Gastrocnemius medialis (tissue), 4 donors: Measurements from ENCODE around the gene ARHGAP22. TPM values are rescaled to one million over a fixed set of nuclear protein-coding genes. Genes with fewer than 3 reads are reported as not detected.
A peak's percentile ranks its signal among the peaks of the same experiment; 100 is the strongest.

Experiments used
- ATAC-seq, 2 donors: fragments of 150-250 bp; one replicate each; pipeline ENCODE4 v1.9.1; 2016
- DNase-seq, 2 donors: peaks; one replicate each; pipeline ENCODE4 v3.0.0-alpha.2; 2019
- H3K27ac ChIP-seq, 4 donors: fragments of 200-600 bp; sonication (generic); 1 replicate in 1 of 4; 2 replicates in 3 of 4; pipeline ENCODE4 v1.5.1; 2016 to 2018; ENCODE audit warnings: mild to moderate bottlenecking in 2 of 4, moderate library complexity in 1 of 4
- H3K27me3 ChIP-seq, 3 donors: fragments of 200-600 bp; sonication (generic) in 2 of 3; 1 replicate in 1 of 3; 2 replicates in 2 of 3; pipeline versions ENCODE4 v1.5.1 to v1.6.0; 2016 to 2019; ENCODE audit warnings: mild to moderate bottlenecking in 1 of 3, moderate library complexity in 1 of 3
- H3K36me3 ChIP-seq, 2 donors: fragments of 200-600 bp; sonication (generic) in 1 of 2; one replicate each; pipeline ENCODE4 v1.5.1; 2017 to 2018
- H3K4me1 ChIP-seq, 2 donors: fragments of 200-600 bp; sonication (generic) in 1 of 2; one replicate each; pipeline ENCODE4 v1.5.1; 2016 to 2017; ENCODE audit warnings: mild to moderate bottlenecking in 2 of 2
- H3K4me3 ChIP-seq, 4 donors: fragments of 200-600 bp; sonication (generic) in 3 of 4; 1 replicate in 1 of 4; 2 replicates in 3 of 4; pipeline ENCODE4 v1.5.1; 2016 to 2019; ENCODE audit warnings: mild to moderate bottlenecking in 2 of 4
- H3K9me3 ChIP-seq, 3 donors: fragments of 200-600 bp; sonication (generic) in 2 of 3; 1 replicate in 1 of 3; 2 replicates in 2 of 3; pipeline ENCODE4 v1.5.1; 2016 to 2019
- CTCF ChIP-seq, 5 experiments: fragments of 450-650 bp in 3 of 5; fragments of 200-600 bp in 2 of 5; sonication (generic) in 2 of 5; IDR thresholded peaks in 4 of 5; conservative IDR thresholded peaks in 1 of 5; 1 replicate in 4 of 5; 2 replicates in 1 of 5; pipeline ENCODE4 v1.5.1; 2016 to 2019; ENCODE audit warnings: antibody characterized with exemption in 5 of 5, mild to moderate bottlenecking in 3 of 5, moderate library complexity in 3 of 5
- POLR2A ChIP-seq, 2 donors: fragments of 450-650 bp; IDR thresholded peaks; one replicate each; pipeline ENCODE4 v1.6.1; 2017; ENCODE audit warnings: antibody characterized with exemption in 2 of 2, mild to moderate bottlenecking in 2 of 2, moderate library complexity in 2 of 2
- in situ Hi-C, 4 donors: fragments of 200-750 bp; cut with MboI; loops; one replicate each; pipeline versions ENCODE4 v1.15.0 to v1.8.0; 2017; ENCODE audit warnings: low sequenced_read_pairs in 4 of 4
- intact Hi-C: fragments of 100-400 bp; cut with DNase I; formaldehyde crosslinking; loops from one replicate; pipeline ENCODE4 v1.15.1; 2023; ENCODE audit warnings: low total_unique reads
- total RNA-seq, 4 donors: library from RNA; depleted of rRNA; stranded (reverse); fragments of >200 nt; gene quantifications; one replicate each; pipeline versions ENCODE4 v1.1.0 to v1.2.3, GENCODE V29; 2016

The ARHGAP22 gene
- total RNA-seq, 4 donors from 2014 or later: 0.69 to 0.92 (median 0.72) TPM; not detected in 1

- in situ Hi-C loops (loop anchor here in 1 of 4 donors (10.0 kb wide), 1 partner anchor 98 kb away; no protein-coding TSS in a partner anchor), intact Hi-C loops (no loop called here)
- no peak for TF ChIP-seq POLR2A (IDR thresholded peaks at IDR 0.05)
- TF ChIP-seq CTCF (IDR thresholded peaks at IDR 0.05 in 4 of 5, conservative IDR thresholded peaks at IDR 0.05 in 1 of 5): no peak
- Histone ChIP-seq H3K36me3 (no peaks in the 10 kb centered on the region), H3K4me3 (no peak overlapping the region), H3K9me3 (peaks cover 0 to 5% (median 0%) of the 10 kb centered on the region in 3 donors), H3K4me1 (no peaks in the 10 kb centered on the region), H3K27ac (no peak overlapping the region), H3K27me3 (no peaks in the 10 kb centered on the region)
- ATAC-seq: no peak
- DNase-seq: no peak
These were observed 48.2 kb downstream of the ARHGAP22 start for GRCh38 chr10:48556713-48557112.

- no peak overlapping the region for H3K27ac ChIP-seq
- H3K9me3 ChIP-seq: peaks cover 0 to 5% (median 0%) of the 10 kb centered on the region in 3 donors
- no peaks in the 10 kb centered on the region for H3K36me3 ChIP-seq
- H3K27me3 ChIP-seq: no peaks in the 10 kb centered on the region
- ATAC-seq: no peak
- in situ Hi-C loops: loop anchor here in 1 of 4 donors (10.0 kb wide), 1 partner anchor 99 kb away; no protein-coding TSS in a partner anchor
- intact Hi-C loops: no loop called here
- no peak overlapping the region for H3K4me3 ChIP-seq
- no peaks in the 10 kb centered on the region for H3K4me1 ChIP-seq
- TF ChIP-seq CTCF (IDR thresholded peaks at IDR 0.05 in 4 of 5, conservative IDR thresholded peaks at IDR 0.05 in 1 of 5) (no peak), POLR2A (IDR thresholded peaks at IDR 0.05) (no peak)
- DNase-seq: no peak
These were observed 48.8 kb downstream of the ARHGAP22 start for GRCh38 chr10:48556065-48556464.

GRCh38 chr10:48555310-48556042 lies 49.4 kb downstream of the ARHGAP22 start:
- no peaks in the 10 kb centered on the region for H3K4me1 ChIP-seq
- in situ Hi-C loops (loop anchor here in 1 of 4 donors (10.0 kb wide), 1 partner anchor 99 kb away; no protein-coding TSS in a partner anchor), intact Hi-C loops (no loop called here)
- peak overlapping the region in 1 of 4 donors; percentile 31 for H3K27ac ChIP-seq
- H3K9me3 ChIP-seq: peaks cover 0 to 5% (median 0%) of the 10 kb centered on the region in 3 donors
- TF ChIP-seq CTCF (IDR thresholded peaks at IDR 0.05 in 4 of 5, conservative IDR thresholded peaks at IDR 0.05 in 1 of 5) (no peak), POLR2A (IDR thresholded peaks at IDR 0.05) (no peak)
- no peaks in the 10 kb centered on the region for H3K36me3 ChIP-seq
- ATAC-seq (no peak), DNase-seq (no peak)
- H3K27me3 ChIP-seq: no peaks in the 10 kb centered on the region
- no peak overlapping the region for H3K4me3 ChIP-seq

DNA sequence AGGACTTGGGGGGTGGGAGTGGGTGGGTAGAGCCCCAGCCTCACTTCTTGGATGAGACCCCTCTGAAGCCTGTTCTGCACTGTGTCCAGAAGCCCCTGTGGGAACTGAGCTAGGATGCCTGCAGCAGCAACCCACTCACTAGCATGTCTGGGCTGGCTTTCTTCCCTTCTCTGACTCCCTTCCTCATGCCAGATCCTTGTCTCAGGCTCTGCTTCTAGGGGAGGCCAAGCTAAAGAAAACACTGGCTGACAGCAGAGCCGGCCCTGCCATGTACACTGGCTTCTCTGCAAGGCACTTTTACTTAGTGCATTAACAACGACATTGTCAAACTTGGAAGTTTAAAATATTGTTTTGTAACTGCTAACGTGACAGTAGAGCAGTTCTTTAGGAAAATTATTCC lies 50.2 kb downstream of the ARHGAP22 start:
- no peak overlapping the region for H3K4me3 ChIP-seq
- intact Hi-C loops (no loop called here), in situ Hi-C loops (loop anchor here in 3 of 4 donors (5.0 to 10.0 kb wide), 2 partner anchors 100 to 103 kb away; no protein-coding TSS in a partner anchor)
- no peaks in the 10 kb centered on the region for H3K36me3 ChIP-seq
- TF ChIP-seq CTCF (IDR thresholded peaks at IDR 0.05 in 4 of 5, conservative IDR thresholded peaks at IDR 0.05 in 1 of 5) (no peak), POLR2A (IDR thresholded peaks at IDR 0.05) (no peak)
- no peak overlapping the region for H3K27ac ChIP-seq
- DNase-seq: no peak
- ATAC-seq: no peak
- H3K27me3 ChIP-seq: no peaks in the 10 kb centered on the region
- H3K9me3 ChIP-seq: no peaks in the 10 kb centered on the region
- no peaks in the 10 kb centered on the region for H3K4me1 ChIP-seq
